Cerebellar cortex (tissue), 1 donor: Measurements from ENCODE around the gene IZUMO1R.
"Not testable (repeated sequence)": the region's sequence is repeated elsewhere in the genome, so short reads cannot be mapped to it uniquely, and the experiment has no call there.

Source experiments
- DNase-seq: peaks from one replicate; pipeline ENCODE4 v3.0.0-alpha.2; 2015; ENCODE audit warnings: low spot score

Gene IZUMO1R

GRCh38 chr11:94326947-94327346, 22.6 kb downstream of the IZUMO1R start:
- no peak for DNase-seq

- DNase-seq, result no peak
Observed at GRCh38 chr11:94328587-94329080, 24.3 kb downstream of the IZUMO1R start.

GRCh38 chr11:94329501-94329900, 25.1 kb downstream of the IZUMO1R start:
- DNase-seq, result no peak

GRCh38 chr11:94330789-94331188, 26.4 kb downstream of the IZUMO1R start:
- no peak for DNase-seq

- DNase-seq, result no peak
Observed at GRCh38 chr11:94332814-94333213, 28.4 kb downstream of the IZUMO1R start.

- DNase-seq, result no peak
Observed at GRCh38 chr11:94336033-94336432, 31.7 kb downstream of the IZUMO1R start.

GRCh38 chr11:94338651-94339050, 34.3 kb downstream of the IZUMO1R start:
- DNase-seq, result no peak

- DNase-seq, result no peak
Observed at GRCh38 chr11:94342250-94342649, 37.9 kb downstream of the IZUMO1R start.

GRCh38 chr11:94343495-94343894, 39.1 kb downstream of the IZUMO1R start:
- DNase-seq, result no peak

GRCh38 chr11:94346311-94346710, 41.9 kb downstream of the IZUMO1R start:
- not testable (repeated sequence) for DNase-seq

GRCh38 chr11:94350850-94351563, 46.6 kb downstream of the IZUMO1R start:
- DNase-seq, result not testable (repeated sequence)
